Measurements from ENCODE around the gene RALGAPA1. TPM values are rescaled to one million over a fixed set of nuclear protein-coding genes. Genes with fewer than 3 reads are reported as not detected.
A peak's percentile ranks its signal among the peaks of the same experiment; 100 is the strongest.

RALGAPA1 gene
- total and polyA plus RNA-seq, 2 of the 13 experiments (the other 11 are each of a cell fraction or from before 2014, with no cell fraction given) = 65.0 to 89.2 TPM

DNA sequence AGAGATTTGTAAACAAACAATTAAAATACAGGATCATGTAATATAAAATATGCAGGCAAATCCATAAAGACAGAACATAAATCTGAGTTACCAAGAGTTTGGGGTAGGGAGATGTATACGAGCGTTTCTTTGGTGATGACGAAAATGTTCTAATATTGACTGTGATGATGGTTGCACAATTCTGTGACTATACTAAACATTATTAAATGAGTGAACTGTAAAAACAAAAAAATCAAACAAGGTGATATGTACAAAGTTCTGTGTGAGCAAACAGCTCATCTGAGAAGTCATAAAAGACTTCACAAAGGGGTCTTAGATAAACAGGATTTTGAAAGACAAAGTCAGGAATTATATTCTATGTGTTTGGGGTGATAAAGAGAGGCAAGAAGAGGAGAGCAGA, 147.2 kb downstream of the RALGAPA1 start (continued):
- TF ChIP-seq NFE2 (CRISPR knock-in tag; IDR thresholded peaks at IDR 0.05) = no peak
- TF ChIP-seq SIN3B (IDR thresholded peaks at IDR 0.05; ENCODE audit: low read length) = no peak
- TF ChIP-seq, protein P1, sequence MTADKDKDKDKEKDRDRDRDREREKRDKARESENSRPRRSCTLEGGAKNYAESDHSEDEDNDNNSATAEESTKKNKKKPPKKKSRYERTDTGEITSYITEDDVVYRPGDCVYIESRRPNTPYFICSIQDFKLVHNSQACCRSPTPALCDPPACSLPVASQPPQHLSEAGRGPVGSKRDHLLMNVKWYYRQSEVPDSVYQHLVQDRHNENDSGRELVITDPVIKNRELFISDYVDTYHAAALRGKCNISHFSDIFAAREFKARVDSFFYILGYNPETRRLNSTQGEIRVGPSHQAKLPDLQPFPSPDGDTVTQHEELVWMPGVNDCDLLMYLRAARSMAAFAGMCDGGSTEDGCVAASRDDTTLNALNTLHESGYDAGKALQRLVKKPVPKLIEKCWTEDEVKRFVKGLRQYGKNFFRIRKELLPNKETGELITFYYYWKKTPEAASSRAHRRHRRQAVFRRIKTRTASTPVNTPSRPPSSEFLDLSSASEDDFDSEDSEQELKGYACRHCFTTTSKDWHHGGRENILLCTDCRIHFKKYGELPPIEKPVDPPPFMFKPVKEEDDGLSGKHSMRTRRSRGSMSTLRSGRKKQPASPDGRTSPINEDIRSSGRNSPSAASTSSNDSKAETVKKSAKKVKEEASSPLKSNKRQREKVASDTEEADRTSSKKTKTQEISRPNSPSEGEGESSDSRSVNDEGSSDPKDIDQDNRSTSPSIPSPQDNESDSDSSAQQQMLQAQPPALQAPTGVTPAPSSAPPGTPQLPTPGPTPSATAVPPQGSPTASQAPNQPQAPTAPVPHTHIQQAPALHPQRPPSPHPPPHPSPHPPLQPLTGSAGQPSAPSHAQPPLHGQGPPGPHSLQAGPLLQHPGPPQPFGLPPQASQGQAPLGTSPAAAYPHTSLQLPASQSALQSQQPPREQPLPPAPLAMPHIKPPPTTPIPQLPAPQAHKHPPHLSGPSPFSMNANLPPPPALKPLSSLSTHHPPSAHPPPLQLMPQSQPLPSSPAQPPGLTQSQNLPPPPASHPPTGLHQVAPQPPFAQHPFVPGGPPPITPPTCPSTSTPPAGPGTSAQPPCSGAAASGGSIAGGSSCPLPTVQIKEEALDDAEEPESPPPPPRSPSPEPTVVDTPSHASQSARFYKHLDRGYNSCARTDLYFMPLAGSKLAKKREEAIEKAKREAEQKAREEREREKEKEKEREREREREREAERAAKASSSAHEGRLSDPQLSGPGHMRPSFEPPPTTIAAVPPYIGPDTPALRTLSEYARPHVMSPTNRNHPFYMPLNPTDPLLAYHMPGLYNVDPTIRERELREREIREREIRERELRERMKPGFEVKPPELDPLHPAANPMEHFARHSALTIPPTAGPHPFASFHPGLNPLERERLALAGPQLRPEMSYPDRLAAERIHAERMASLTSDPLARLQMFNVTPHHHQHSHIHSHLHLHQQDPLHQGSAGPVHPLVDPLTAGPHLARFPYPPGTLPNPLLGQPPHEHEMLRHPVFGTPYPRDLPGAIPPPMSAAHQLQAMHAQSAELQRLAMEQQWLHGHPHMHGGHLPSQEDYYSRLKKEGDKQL (CRISPR knock-in tag; IDR thresholded peaks at IDR 0.05; ENCODE audit: low read depth) = 0 out of 2 replicates have a peak, but pooled peaks have one; percentile 45
- TF ChIP-seq YEATS4 (CRISPR knock-in tag; IDR thresholded peaks at IDR 0.05; ENCODE audit: borderline replicate concordance) = no peak
- TF ChIP-seq ZFP36L1 (CRISPR knock-in tag; IDR thresholded peaks at IDR 0.05) = no peak
- TF ChIP-seq ZNF713 (CRISPR knock-in tag; IDR thresholded peaks at IDR 0.05) = no peak
- TF ChIP-seq SOX13 (IDR thresholded peaks at IDR 0.05) = no peak
- TF ChIP-seq SOX13 (CRISPR knock-in tag; conservative IDR thresholded peaks at IDR 0.05 in 1 of 2, IDR thresholded peaks at IDR 0.05 in 1 of 2) = peak in 1 of 2 experiments; percentile 83; a peak in 2 of 4 replicates
- TF ChIP-seq ATF7 (IDR thresholded peaks at IDR 0.05) = no peak
- no peak for TF ChIP-seq ATF7 (CRISPR knock-in tag; IDR thresholded peaks at IDR 0.05)
- no peak for TF ChIP-seq NONO (IDR thresholded peaks at IDR 0.05)
- TF ChIP-seq NONO (CRISPR knock-in tag; conservative IDR thresholded peaks at IDR 0.05) = 0 out of 2 replicates have a peak, but pooled peaks have one; percentile 38
- TF ChIP-seq, protein P2, sequence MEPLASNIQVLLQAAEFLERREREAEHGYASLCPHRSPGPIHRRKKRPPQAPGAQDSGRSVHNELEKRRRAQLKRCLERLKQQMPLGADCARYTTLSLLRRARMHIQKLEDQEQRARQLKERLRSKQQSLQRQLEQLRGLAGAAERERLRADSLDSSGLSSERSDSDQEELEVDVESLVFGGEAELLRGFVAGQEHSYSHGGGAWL (CRISPR knock-in tag; IDR thresholded peaks at IDR 0.05) = no peak
- TF ChIP-seq CHD4 (IDR thresholded peaks at IDR 0.05; ENCODE audit: borderline replicate concordance, low read length) = peak; percentile 50; the same call in 1 of the 2 replicates
- no peak for TF ChIP-seq NFKB2 (CRISPR knock-in tag; IDR thresholded peaks at IDR 0.05; ENCODE audit: borderline replicate concordance)
- TF ChIP-seq, protein P3, sequence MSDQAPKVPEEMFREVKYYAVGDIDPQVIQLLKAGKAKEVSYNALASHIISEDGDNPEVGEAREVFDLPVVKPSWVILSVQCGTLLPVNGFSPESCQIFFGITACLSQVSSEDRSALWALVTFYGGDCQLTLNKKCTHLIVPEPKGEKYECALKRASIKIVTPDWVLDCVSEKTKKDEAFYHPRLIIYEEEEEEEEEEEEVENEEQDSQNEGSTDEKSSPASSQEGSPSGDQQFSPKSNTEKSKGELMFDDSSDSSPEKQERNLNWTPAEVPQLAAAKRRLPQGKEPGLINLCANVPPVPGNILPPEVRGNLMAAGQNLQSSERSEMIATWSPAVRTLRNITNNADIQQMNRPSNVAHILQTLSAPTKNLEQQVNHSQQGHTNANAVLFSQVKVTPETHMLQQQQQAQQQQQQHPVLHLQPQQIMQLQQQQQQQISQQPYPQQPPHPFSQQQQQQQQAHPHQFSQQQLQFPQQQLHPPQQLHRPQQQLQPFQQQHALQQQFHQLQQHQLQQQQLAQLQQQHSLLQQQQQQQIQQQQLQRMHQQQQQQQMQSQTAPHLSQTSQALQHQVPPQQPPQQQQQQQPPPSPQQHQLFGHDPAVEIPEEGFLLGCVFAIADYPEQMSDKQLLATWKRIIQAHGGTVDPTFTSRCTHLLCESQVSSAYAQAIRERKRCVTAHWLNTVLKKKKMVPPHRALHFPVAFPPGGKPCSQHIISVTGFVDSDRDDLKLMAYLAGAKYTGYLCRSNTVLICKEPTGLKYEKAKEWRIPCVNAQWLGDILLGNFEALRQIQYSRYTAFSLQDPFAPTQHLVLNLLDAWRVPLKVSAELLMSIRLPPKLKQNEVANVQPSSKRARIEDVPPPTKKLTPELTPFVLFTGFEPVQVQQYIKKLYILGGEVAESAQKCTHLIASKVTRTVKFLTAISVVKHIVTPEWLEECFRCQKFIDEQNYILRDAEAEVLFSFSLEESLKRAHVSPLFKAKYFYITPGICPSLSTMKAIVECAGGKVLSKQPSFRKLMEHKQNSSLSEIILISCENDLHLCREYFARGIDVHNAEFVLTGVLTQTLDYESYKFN (CRISPR knock-in tag; conservative IDR thresholded peaks at IDR 0.05) = peak; percentile 60
- TF ChIP-seq, protein P4, sequence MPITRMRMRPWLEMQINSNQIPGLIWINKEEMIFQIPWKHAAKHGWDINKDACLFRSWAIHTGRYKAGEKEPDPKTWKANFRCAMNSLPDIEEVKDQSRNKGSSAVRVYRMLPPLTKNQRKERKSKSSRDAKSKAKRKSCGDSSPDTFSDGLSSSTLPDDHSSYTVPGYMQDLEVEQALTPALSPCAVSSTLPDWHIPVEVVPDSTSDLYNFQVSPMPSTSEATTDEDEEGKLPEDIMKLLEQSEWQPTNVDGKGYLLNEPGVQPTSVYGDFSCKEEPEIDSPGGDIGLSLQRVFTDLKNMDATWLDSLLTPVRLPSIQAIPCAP (CRISPR knock-in tag; IDR thresholded peaks at IDR 0.05; ENCODE audit: low read depth) = no peak
- no peak for TF ChIP-seq NFKBIZ (CRISPR knock-in tag; IDR thresholded peaks at IDR 0.05)
- TF ChIP-seq RCOR2 (CRISPR knock-in tag; IDR thresholded peaks at IDR 0.05) = peak; percentile 61; the same call in 1 of the 2 replicates
- no peak for TF ChIP-seq ZSCAN25 (CRISPR knock-in tag; IDR thresholded peaks at IDR 0.05)
- TF ChIP-seq SOX6 (IDR thresholded peaks at IDR 0.05) = no peak
- peak; percentile 73; the same call in 1 of the 2 replicates for TF ChIP-seq SOX6 (CRISPR knock-in tag; IDR thresholded peaks at IDR 0.05)
- TF ChIP-seq FOXJ3 (CRISPR knock-in tag; IDR thresholded peaks at IDR 0.05; ENCODE audit: borderline replicate concordance) = peak; percentile 47; the same call in 1 of the 2 replicates
